Activated CD8-positive, alpha-beta memory T cell treated with anti-CD3 and anti-CD28 coated beads, Interleukin-2, amount 50 U/mL, for 4 hours (primary cell): ENCODE results near the gene TBXAS1.

Source experiments
- DNase-seq: peaks from one replicate; pipeline ENCODE4 v3.0.0-alpha.2; 2020

Gene TBXAS1

DNA sequence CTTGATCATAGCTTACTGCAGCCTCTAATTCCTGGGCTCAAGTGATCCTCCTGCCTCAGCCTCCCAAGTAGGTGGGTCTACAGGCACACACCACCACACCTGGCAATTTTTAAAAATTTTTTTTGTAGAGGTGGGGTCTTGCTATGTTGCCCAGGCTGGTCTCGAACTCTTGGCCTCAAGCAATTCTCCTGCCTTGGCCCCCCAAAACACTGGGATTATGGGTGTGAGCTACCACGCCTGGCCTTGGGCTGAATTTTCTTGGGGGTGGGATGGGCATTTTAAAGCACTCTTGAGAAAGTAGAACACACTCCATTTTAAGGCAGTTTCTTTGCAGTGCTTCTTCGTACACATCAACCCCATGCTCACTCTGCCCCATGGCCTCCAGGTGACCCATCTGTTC is 28.7 kb downstream of the TBXAS1 start:
- DNase-seq = no peak

DNA sequence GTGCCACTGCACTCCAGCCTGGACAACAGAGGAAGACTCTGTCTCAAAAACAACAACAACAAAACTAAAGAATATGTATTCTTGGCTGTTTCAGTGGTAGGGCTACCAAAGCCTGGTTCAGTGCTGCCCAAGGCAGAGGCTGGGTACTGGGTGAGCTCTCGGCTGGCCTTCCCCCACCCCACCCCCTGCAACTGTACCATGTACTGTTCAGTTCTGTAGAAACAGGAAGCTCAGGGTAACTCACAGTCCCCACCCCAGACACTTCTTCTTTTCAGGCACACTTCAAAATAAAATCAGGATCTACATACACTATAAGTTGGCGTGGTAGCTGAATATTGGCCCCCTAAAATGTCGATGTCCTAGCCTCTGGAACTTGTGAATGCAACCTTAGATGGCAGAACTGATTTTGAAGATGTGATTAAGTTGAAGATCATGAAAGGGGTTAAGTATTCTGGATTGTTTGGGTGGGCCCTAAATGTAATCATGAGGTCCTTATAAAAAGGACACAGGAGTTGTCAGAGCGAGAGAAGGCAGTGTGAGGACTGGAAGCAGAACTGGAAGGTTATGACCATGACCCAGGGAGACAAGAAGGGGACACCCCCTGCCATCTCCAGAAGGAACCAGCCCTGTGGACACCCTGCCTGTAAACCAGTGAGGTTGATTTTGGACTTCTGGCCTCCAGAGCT is 31.2 kb downstream of the TBXAS1 start:
- DNase-seq = no peak

GRCh38 chr7:139861803-139862202 is 32.7 kb downstream of the TBXAS1 start:
- DNase-seq = no peak

DNA sequence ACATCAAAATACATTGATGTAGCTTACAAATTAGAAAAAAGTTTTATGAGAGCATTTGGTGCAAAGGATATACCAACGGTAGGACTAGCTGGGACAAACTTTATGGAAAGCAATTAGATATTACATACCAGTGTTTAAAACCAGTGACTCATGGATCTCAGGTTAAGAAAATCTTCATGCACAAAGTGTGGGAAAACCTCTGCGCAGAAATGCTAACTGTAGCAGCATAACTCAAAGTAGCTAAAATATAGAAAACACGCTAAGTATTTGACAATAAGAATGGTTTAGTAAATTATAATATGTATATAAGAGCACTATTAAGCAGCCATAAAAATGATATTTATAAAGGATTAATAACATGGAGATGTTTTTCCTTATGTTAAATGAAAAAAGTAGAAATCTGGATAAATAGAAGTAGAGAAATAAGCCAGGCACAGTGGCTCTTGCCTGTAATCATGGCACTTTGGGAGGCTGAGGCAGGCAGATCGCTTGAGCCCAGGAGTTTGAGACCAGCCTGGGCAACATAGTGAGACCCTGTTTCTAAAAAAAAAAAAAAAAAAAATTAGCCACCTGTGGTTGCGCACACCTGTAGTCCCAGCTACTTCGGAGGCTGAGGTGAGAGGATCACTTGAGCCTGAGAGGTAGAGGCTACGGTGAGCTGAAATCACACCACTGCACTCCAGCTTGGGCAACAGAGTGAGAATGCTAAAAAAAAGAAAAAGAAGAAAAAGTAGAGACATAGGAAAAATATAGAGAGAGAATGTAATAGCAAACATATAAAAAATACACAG is 37.2 kb downstream of the TBXAS1 start:
- DNase-seq = no peak

GRCh38 chr7:139867847-139868246 is 38.8 kb downstream of the TBXAS1 start:
- DNase-seq = no peak

DNA sequence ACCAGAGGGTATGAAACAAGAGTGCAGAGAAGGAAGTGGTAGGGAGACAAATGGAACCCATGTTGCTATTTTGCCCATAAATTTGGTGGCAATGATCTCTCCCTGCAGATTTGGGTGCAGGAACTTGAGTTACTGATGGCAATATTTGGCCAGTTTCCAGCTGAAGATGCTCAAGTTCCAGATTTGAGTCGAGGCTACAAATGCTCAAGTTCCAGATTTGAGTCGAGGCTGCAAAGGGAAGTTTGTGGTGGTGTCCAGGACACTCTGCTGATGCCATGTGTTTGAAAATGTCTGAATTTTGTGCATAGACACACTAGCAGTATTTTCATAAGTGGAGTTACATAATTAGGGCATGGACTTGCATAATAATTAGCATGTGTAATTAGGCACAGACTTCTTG is 40.8 kb downstream of the TBXAS1 start:
- DNase-seq = no peak

DNA sequence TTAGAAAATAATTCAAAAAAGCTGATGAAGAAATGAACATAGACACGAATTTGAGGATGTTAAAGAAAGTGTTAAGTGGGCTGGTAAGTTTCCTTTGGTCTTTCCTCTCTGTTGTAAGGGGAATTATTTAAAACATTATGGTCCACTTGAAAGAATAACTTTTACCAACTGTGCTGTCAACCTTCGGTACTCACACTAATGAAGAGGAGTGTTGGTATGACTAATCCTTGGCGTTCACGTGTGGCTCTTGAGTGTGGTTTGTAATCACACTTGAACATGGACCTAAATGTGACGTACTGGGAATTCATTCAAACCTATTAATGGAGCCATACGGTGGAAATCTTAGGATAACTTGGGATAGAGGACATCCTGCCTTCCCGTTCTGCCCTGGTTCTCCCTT is 41.3 kb downstream of the TBXAS1 start:
- DNase-seq = no peak

DNA sequence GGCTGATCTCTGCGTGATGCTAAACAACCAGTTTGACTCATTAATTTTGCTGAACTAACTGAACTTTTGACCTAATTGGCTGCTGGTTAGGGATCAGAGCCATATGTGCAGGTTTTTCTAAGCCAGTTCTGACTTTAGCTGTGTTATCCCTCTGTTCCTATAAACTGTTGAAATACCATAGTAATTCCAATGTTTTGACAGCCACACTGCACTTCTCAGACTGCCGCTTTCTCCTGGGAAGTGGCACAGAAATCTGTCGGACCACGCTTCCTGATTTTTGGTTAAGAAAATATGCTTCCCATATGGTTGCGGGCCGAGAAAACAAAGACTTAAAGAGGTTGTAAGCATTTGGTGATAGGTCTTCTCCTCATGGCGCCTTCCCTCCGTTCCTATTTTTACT is 42.3 kb downstream of the TBXAS1 start:
- DNase-seq = no peak

GRCh38 chr7:139871820-139872219 is 42.8 kb downstream of the TBXAS1 start:
- DNase-seq = no peak

DNA sequence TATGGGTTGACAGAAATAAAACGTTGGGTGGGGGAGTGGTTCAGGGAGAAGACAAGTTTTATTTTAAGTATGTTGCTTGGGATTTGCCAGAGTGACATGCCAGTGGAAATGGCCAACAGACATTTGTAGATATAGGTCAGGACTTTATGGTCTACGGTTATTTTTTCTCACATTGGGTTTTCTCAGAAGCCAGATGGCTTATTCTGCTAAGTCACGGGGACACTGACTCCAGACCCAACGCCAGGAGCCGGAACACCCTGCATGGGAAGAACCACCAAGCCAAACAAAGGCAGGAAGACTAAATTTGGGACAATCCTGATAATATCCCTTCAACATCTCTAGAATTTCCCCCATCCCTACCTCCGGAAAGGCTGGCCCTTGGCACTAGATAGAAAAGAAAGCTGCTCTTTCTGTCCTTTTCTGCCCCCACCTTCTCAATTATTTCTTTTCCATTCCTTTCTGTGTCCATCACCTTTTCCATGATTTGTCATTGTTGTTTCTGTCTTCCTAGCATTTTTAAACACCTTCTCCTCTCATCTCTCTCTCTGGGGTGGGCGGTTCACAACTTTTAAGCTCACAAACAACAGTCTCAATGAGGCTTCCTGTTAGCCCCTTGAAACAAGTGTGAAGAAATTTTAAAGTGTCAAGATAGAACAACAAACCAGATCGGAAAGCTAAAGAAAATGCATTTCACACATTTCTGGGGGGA is 44.7 kb downstream of the TBXAS1 start:
- DNase-seq = no peak

GRCh38 chr7:139874302-139874629 is 45.2 kb downstream of the TBXAS1 start:
- no peak for DNase-seq

GRCh38 chr7:139875821-139876241 is 46.8 kb downstream of the TBXAS1 start:
- DNase-seq = no peak

DNA sequence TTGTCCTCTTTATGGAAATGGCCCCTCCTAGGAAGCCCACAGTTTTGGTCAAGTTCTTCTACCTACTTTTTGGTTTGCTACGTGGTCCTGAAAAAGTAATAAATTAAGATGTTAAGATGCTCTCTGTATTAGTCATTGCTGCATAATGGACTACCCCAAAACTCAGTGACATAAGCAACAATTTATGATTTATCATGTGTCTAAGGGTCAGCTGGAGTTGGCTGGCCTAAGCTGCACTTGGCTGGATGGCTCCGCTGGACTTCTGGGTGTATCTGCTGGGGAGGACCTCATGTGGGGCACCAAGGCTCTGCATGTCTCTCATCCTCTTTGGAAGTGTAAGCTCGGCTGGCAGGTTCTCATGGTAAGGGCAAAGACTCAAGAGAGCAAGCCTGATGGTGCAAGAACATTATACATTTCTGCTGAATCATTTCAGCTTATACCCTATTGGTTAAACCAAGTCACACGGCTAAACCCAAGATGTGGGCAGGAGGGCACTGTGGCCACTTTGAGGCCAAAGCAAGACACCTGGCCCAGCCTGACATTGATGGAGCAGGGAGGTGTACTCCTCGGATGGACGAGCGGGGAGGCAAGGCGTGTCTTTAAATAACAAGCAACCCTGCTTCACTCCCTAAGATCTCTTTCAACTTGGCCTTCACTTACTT is 47.7 kb downstream of the TBXAS1 start:
- DNase-seq = no peak

DNA sequence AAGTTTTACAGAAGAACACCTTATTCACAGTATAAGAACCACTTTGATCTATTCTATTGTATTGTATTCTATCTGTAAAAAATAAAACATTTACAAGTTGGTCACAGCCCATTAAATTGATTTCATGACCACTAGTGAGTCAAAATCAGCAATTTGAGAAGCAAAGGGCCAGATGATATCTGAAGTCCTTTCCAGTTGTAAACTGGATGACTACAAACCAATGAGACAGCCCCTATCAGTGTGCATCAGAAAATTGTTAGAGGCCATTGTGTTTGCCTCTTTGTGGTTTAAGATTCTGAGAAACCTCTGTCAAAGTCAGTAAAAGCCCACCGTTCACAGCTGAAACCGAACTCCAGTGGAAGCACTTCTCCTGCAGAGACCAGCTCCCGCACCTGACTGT is 54.8 kb downstream of the TBXAS1 start:
- DNase-seq = no peak

DNA sequence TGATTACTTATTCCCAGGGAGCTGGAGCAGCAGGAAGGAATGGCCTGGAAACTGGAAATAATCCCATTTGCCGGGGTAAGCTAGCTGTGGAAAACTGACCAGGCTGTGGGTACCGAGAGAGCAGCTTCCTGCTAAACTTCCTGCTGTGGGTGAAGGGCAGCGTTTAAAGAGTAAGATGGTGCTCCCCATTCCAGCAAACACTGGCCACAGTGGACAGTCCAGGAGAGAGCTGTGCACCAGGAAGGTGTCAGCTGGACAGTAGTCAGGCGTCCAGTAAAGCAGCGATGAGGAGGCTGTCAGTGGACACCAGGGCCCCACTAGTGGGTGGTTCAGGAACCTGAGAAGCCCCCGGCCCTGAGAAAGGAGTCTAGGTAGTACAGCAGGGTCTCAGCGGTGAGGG is 55.4 kb downstream of the TBXAS1 start:
- no peak for DNase-seq

DNA sequence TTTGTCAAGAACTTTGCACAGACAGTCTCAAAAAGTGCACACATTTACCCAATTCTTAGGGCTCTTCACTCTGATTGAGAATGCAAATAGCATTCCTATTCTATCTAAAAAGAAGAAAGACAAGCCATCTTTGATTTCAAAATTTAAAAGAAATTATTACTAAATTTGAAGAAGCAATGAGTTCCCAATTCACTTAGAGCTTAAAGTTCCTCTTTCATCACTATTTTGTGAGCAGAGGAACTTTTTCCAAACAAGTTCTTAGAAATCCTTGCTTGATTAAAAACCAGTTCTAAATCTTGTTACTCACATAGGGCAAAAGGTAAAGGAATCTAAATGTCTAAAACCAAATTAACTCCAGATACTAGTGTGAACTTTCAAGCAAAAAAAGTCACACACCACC is 56.4 kb downstream of the TBXAS1 start:
- no peak for DNase-seq

GRCh38 chr7:139886206-139886605 is 57.1 kb downstream of the TBXAS1 start:
- DNase-seq = no peak

GRCh38 chr7:139886899-139887298 is 57.8 kb downstream of the TBXAS1 start:
- DNase-seq = no peak

DNA sequence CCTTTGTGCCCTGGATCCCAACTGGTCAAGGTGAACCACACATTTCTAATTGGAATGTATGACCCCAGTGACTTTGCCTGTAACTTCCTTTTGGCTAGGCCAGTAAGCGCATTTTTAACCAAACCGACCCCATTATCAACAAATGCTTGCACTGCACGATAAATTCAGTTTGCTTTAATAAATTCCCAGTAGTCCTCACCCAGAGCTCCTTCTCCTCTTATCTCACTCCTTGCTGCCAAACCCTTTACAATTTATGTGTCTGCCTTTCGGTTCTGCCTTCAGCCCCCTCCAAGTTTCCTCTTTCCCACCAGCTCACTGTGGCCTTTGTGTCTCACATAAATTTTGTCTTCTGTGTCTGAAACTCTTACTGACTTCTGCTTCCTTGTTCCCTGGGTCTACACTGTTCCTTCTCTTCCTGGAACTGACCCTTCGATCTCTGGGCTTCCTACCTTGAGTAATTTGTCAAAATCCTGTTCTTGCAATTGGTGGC is 59.0 kb downstream of the TBXAS1 start:
- DNase-seq = no peak

GRCh38 chr7:139889186-139889871 is 60.3 kb downstream of the TBXAS1 start:
- no peak for DNase-seq

GRCh38 chr7:139893461-139893860 is 64.4 kb downstream of the TBXAS1 start:
- DNase-seq = no peak

DNA sequence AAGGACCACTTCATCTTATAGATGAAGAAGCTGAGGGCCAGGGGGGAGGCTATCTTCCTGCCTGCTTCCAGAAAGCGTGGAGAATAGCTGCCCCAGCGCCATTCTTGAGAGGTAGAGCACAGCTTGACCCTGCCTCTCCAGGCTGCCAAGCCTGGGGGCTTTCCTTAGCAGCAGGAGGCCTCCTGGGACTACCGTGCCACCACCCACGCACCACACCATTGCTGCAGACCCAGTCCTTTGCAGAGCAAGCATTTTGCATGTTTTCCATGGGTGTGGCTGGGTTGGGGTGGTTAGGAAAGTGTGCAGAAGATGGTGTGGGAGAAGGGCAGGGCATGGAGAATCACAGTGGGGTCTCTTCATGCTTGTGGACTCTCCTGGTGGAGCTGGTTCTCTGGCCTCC is 64.9 kb downstream of the TBXAS1 start:
- no peak for DNase-seq
